NCI-H460 (cell line): ENCODE data around the gene CARD16. TPM values are rescaled to one million over a fixed set of nuclear protein-coding genes. Genes with fewer than 3 reads are reported as not detected.
"Not testable (repeated sequence)": the region's sequence is repeated elsewhere in the genome, so short reads cannot be mapped to it uniquely, and the experiment has no call there.

Experiments used
- DNase-seq: peaks from one replicate; pipeline ENCODE4 v3.0.0-alpha.2; 2016; ENCODE audit warnings: low read depth; ENCODE audit errors: extremely low read depth
- polyA plus RNA-seq: library from polyadenylated mRNA; depleted of rRNA; stranded (reverse); fragments of >200 nt; gene quantifications from 2 replicates; pipeline ENCODE4 v1.2.3, GENCODE V29; 2014; cell fraction: nucleus; rRNA removed
- total RNA-seq: library from RNA; depleted of rRNA; stranded (reverse); fragments of >200 nt; shearing (Covaris generic); gene quantifications from 2 replicates; pipeline ENCODE4 v1.2.3, GENCODE V29; 2014; rRNA removed

Gene CARD16
- not detected in 2 replicates for total RNA-seq
- not detected in 2 replicates for polyA plus RNA-seq

DNA sequence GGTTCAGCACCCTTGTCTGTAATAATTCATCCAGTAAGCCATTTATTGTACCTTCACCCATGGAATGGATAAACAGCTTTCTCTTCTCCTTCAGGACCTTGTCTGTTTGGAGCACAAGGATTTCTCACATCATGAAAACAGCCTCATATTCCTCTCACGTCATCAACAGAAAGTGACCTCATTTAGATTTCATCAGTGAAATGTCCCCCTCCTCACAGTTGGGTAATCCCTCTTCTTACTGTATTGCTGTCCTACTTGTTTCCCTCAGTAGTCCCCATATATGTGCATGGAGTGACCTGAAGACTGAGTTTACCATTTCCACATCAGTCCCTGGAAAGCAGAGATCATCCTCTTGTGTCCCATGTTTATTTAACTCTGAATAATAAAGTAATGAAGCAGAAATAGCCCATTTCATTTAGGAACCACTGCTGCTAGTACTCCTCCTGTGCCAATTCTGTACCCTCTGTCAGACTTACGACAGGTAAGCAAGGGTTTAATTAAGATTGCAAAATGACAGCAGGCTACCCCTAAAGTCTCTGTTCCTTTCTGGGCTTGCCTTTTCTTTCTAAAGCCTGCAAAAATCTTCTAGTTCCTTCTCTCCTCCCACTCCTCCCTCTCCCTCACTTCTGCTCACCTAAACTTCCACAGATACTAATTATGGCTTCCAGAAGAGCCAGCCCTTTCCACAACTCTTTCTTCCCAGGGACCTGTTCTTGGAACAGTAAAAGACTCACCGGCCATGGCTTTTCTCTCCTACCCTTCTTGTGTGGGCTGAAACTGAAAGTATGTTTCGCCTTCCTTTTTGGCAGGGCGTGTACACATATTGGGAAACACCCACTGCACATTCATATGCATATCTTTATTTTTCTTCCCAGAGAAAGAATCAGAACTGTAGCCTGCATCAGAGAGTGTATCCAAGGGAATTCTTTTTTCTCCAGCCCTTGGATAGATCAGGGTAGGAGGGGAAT is at the start of gene CARD16:
Gene CARD16 (minus strand): TSS at position 779 of the 968 bp plus-strand sequence. CDS start 38 bp downstream, at position 741.
- DNase-seq, result not testable (repeated sequence)

GRCh38 chr11:105092256-105093239 is 47.4 kb upstream of the CARD16 start:
- DNase-seq, result no peak

DNA sequence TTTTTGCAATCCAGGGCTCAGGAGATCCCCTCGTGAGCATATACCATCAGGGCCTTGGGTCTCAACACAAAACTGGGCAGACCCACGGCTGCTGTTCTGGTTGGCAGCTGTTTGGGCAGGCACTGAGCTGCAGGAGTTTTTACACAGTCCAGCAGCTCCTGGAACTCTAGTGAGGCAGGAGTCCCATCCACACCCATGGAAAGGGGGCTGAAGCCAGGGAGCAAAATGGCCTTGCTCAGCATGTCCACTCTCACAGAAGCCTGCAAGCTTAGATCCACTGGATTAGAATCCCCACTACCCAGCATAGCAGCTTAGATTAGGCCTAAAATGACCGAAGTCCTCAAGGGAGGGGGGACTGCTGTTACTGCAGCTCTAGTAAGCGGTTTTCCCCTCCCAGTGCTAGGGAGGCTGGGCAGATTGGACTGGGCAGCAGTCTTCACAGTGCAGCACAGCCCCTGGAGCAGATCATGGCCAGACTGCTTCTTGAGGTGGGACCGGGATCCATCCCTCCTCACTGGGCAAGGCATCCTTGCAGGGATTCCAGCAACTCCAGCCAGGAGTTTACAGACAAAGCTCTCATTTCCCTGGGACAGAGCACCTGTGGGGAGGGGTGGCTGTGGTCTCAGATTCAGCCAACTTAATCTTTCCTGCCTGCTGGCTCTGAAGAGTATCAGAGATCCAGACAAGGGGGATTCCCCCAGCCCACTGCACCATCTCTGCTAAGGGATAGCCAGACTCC is 36.4 kb upstream of the CARD16 start:
- DNase-seq, result no peak

GRCh38 chr11:105080171-105080906 is 35.2 kb upstream of the CARD16 start:
- DNase-seq, result not testable (repeated sequence)

- DNase-seq, result no peak
Measured at GRCh38 chr11:105078283-105078682, 33.1 kb upstream of the CARD16 start.

GRCh38 chr11:105077141-105077790 is 32.1 kb upstream of the CARD16 start:
- not testable (repeated sequence) for DNase-seq

DNA sequence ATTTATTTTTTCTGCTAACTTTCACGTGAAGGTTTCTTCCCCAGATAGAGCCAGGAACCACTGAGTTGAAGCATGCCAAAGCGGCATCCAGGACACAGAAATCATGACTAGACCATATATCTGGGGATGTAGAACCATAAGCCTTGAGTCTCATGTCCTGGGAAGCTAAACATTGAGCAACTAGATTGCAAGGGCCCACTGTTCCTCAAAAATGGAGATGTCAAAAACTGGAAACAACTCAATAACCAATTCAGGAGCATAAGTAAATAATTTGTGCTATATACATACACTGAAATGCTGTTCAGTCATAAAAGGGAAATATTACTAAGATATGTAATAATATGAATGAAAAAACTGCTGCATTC is 29.0 kb upstream of the CARD16 start:
- DNase-seq, result no peak

DNA sequence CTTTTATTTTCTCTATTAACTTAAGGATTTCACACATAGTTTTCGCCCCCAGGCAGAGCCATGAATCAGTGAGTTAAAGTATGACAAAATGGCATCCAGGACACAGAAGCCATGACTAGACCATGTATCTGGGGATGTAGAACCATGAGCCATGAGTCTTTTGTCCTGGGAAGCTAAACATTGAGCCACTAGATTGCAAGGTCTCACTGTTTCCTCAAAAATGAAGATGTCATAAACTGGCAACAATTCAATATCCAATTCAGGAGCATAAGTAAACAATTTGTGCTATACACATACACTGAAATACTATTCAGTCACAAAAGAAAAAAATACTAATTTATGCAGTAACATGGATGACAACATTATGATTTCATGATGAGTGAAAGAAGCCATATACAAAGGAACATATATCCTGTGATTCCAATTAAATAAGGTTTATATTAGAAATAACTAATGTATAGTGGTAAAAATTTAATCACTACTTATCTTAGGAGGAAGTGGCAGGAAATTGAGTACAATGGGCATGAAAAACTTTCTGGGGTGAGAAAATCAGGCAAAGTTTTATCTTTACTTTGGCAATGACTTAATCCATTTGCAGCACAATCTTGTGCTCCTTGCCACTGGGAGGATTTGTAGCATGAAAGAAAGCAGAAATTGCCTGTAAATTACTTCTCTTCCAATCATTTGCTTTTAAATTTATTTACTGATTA is 28.5 kb upstream of the CARD16 start:
- DNase-seq, result no peak

GRCh38 chr11:105072080-105072479 is 26.9 kb upstream of the CARD16 start:
- DNase-seq, result not testable (repeated sequence)

DNA sequence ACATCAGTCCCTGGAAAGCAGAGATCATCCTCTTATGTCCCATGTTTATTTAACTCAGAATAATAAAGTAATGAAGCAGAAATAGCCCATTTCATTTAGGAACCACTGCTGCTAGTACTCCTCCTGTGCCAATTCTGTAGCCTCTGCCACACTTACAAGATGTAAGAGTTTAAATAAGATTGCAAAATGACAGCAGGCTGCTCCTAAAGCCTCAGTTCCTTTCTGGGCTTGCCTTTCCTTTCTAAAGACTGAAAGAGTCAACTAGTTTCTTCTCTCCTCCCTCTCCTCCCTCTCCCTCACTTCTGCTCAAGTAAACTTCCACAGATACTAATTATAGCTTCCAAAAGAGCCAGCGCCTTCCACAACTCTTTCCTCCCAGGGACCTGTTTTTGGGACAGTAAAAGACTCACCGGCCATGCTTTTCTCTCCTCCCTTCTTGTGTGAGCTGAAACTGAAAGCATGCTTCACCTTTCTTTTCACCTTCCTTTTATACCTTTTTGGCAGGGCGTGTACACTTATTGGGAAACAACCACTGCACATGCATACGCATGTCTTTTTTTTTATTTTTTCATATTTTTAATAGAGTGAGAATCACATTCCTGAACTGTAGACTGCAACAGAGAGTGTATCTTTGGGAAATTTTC is 26.1 kb upstream of the CARD16 start:
- DNase-seq, result no peak

GRCh38 chr11:105070306-105070705 is 25.2 kb upstream of the CARD16 start:
- no peak for DNase-seq

GRCh38 chr11:105069749-105070148 is 24.6 kb upstream of the CARD16 start:
- DNase-seq, result not testable (repeated sequence)

DNA sequence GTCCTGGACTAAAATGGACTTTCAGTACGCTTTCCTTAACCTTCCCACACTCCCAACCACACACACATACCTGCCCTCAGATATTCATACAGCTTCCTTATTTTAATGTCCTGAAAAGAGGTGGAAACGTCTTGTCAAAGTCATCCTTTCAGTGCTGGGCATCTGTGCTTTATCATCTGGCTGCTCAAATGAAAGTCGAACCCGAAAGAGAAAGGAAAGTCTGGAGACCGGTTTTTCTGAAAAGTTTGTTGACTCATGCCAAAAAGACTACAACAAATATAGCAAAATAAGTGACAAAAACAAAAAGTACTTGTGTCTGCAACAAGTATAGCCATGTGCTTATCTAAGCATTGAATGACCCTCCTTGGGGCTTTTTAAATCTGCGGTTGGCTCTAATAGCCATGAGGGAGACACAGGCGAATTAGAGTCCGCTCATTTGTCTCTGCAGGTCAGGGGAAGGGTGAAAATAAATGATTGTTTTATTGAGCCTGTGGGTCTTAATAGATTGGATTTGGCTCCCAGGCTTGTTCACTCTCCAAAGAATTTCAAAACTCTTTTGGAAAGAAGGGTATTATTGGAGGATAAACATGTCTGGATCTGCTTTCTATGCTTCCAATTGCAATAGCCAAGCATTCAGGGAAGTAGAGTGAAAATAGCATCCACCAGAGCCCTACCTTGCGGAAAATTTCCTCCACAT is 18.3 kb upstream of the CARD16 start:
- DNase-seq, result not testable (repeated sequence)

GRCh38 chr11:105057432-105057831 is 12.3 kb upstream of the CARD16 start:
- DNase-seq, result no peak

DNA sequence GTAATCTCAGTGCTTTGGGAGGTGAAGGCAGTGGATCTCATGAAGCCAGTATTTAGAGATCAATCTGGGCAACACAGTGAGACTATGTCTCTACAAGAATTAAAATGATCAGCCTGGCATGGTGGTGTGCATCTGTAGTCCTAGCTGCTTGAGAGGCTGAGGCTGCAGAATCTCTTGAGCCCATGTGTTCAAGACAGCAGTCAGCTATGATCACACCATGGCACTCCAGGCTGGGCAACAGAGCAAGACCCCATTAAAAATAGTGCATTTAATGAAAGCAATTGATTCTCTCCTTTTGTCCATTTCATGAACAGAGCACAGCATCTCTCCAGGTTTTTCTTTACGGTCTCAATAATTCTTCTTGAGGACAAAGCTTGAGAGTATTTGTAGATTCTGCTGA is 11.3 kb upstream of the CARD16 start:
- no peak for DNase-seq

DNA sequence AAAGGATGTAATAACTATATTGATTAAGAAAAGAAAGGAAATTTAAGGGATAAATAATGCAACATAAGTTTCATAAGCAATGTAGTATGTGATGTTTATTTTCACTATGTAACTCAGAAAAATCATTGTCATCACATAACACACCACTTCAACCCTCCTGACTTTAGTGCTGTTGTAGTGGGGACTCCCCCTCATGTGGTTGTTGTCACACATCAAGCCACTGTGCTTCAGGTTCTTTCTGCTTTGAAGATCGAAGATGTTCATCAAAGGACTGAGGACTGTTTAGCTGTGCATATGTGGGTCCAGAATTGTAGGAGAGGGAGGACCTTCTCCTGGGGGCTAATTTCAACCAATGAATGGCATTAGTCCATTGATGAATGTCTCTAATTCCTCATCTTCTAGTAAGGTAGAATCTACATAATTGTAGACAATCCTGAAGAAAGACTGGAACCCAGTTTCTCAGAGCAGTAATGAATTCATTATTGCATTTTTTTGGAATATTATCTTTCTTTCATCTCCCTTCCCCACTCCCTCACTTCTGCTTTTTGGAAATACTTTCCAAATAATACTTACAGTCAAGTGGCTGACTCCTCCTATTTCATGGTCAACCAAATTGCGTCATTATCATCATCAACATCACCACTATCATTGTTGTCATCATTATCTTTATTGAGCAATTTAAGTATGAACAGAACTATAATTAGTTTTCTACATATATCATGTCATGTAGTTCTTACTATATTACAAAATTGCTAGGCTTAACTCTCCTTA is 9.8 kb upstream of the CARD16 start:
- no peak for DNase-seq

DNA sequence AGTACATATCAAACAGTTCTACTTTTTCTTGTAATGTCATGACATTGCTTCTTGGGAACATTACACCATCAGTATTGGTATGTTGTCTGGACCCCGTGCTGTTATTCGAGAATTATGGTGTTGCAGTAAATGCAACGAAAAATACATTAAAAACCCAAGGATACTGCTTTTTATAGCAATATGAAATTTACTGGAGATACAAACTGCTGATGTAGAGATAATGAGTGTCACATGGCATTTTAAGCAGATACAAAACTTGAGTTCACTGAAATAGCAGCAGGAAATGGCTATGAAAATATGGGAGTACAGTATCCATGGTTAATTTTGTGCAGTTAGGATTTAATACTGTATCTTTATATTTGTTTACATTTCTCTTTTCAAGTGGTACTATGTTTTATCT is 7.4 kb upstream of the CARD16 start:
- no peak for DNase-seq
